A549 treated with ZK216348 at 1 μM for 4 hours (cell line): Measurements from ENCODE around the gene MPG. TPM values are rescaled to one million over a fixed set of nuclear protein-coding genes. Genes with fewer than 3 reads are reported as not detected.

Source experiments
- total RNA-seq: library from RNA; stranded (reverse); fragments of 200-300 nt; extraction: Qiagen RNA extraction; gene quantifications from 5 replicates; pipeline ENCODE4 v1.2.3, GENCODE V29; 2022; ENCODE audit warnings: low read depth

The MPG gene
- 41.1 to 78.5 TPM (median 65.7 TPM) in 5 replicates for total RNA-seq

GRCh38 chr16:77807-78443 is at the start of gene MPG:
Gene MPG (plus strand): TSS chr16:78225. CDS start chr16:78310, 85 bp downstream.

GRCh38 chr16:53346-54236 is 24.4 kb upstream of the MPG start, which contains the start of the genes POLR3K and SNRNP25:
Gene POLR3K (minus strand): TSS chr16:53608. CDS start chr16:53586, 22 bp downstream.
Gene SNRNP25 (plus strand): TSS chr16:53828. CDS start chr16:54017, 189 bp downstream.

DNA sequence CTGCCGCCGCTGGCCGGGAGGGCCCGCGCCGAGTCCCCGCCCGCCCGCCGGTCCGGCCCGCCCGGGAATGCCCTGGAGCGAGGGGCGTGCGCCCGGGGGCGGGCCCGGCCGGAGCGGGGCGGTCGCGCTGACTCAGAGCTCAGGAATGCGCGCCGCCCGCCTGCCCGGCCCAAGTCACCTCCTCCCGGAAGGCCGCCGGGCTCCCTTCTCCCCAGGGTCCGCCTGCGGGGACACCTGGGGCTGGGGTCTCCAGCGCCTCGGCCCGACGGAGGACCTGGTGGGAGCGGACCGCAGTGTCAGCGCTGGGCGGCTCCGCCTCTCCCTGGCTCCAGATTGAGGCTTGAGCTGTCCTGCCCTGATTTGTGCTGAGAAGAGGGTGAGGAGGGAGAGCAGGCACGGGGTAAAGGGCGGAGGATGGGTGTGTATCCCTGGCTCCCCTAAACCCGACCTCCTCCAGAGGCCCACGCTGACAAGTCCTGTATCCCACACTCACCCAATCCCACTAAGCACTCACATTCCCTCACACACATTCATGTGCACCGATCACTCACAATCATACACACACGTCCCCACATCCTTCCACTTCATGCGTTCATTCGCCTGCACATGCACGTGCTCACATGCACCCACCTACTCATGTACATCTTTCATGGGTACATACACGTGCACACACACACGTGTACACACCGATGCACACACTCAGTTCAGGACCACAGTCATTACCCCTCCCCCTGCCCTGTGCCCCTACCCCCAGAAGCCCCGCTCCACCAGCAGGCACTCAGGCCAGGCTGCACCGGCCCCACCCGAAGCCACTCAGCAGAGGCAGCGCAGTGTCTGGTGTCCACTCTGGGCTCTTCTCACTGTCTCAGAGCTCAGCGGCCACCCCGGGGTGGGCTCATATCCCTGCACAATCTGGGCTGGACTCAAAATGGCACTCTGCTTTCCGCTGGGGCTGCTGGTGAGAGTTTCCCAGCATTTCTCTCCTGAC is 5.2 kb upstream of the MPG start, which contains the start of gene RHBDF1:
Gene RHBDF1, minus strand, starts transcription at position 71 of the 988 bp plus-strand sequence. CDS start 7,616 bp downstream, outside the sequence.

Other genes starting within 250 kb of the MPG start
- gene POLR3K, start 24.6 kb upstream of the MPG start, total RNA-seq = 34.4 to 41.4 TPM (median 38.2 TPM) in 5 replicates
- 61.3 to 80.5 TPM (median 71.6 TPM) in 5 replicates for gene SNRNP25, start 24.4 kb upstream of the MPG start, total RNA-seq
- gene RHBDF1, start 5.6 kb upstream of the MPG start, total RNA-seq = 15.9 to 34.2 TPM (median 28.7 TPM) in 5 replicates
- gene NPRL3, start 60.4 kb downstream of the MPG start, total RNA-seq = 17.4 to 33.4 TPM (median 29.2 TPM) in 5 replicates
- not detected in 5 replicates for gene HBZ, start 74.4 kb downstream of the MPG start, total RNA-seq
- gene HBM, start 87.8 kb downstream of the MPG start, total RNA-seq = not detected in 5 replicates
- gene HBA2, start 94.7 kb downstream of the MPG start, total RNA-seq = 0.79 TPM in 1 of 5 replicates, not detected in the others
- 0.93 to 2.3 TPM (median 1.6 TPM) in 5 replicates for gene HBA1, start 98.5 kb downstream of the MPG start, total RNA-seq
- gene HBQ1, start 102.2 kb downstream of the MPG start, total RNA-seq = 4.3 to 9.0 TPM (median 7.2 TPM) in 5 replicates
- 39.5 to 57.0 TPM (median 47.1 TPM) in 5 replicates for gene LUC7L, start 151.2 kb downstream of the MPG start, total RNA-seq
- 35.5 to 52.7 TPM (median 48.7 TPM) in 5 replicates for gene FAM234A, start 156.6 kb downstream of the MPG start, total RNA-seq
- gene RGS11, start 197.7 kb downstream of the MPG start, total RNA-seq = 2.2 to 7.1 TPM (median 4.4 TPM) in 5 replicates
- gene ARHGDIG, start 202.4 kb downstream of the MPG start, total RNA-seq = 1.2 to 3.4 TPM (median 2.8 TPM) in 5 replicates
- gene PDIA2, start 204.9 kb downstream of the MPG start, total RNA-seq = 0.20 to 0.84 TPM (median 0.73 TPM) in 5 replicates